HG02973 (cell line): ENCODE data around the gene ROCK2.
A peak's percentile ranks its signal among the peaks of the same experiment; 100 is the strongest.

Source experiments
- ATAC-seq: cut with Tn5 transposase; IDR thresholded peaks from one replicate; pipeline ENCODE4 v1.9.1; 2021; ENCODE audit warnings: moderate library complexity; ENCODE audit not compliant: unreplicated experiment

Gene ROCK2

DNA sequence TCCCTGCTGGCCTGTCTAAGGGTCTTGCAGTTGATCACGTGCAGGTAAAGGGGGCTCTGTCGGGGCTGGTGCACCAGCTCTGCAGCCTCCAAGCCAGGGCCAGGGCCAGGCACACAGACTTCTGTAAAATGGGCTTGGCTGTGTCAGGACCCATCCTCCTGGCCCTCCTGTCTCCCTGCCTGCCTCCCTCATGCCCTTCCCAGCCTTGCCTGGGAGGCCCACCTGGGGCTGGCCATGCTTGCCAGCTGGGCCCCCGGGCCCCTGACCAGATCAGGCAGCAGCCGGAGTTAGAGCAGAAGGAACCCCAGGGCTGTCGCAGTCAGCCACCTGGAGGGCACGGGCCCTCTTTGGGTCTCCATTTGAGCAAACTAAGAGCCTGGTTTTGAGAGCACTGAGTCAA, 187.1 kb downstream of the ROCK2 start:
- no peak for ATAC-seq

DNA sequence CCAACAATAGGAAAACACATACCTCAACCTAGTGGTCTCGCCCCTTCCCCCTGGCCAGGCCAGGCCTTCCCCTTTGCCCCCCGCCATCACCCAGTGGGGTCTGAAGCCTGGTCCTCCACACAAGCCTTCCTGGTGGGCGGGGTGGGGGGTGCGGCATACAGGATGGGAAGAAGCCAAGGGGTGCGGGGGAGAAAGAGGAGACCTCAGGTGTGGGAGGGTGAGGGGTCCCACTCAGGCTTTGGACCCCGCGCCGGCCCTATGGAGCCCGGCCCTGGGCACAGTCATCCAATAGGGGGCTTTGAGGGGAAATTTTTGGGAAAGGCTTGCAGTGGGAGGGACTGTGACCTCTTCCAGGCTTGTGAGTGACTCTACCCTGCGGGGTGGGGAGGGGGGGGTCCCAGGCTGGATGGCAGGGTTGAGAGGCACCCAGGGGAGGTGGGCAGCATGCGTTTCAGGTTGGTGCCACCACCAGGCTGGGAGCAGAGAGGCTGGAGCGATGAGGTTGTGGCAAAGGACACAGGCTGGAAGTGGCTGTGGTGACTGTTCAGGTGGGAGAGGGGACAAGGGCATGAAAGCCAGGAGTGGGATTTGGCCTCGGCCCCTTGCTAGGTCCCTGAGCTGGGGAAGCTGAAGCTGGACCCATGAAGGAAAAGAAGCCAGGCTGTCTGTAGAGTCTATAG, 187.9 kb downstream of the ROCK2 start:
- ATAC-seq = no peak

GRCh38 chr2:11155381-11156035, 188.9 kb downstream of the ROCK2 start, which contains the start of gene SLC66A3:
SLC66A3 (plus strand) TSS chr2:11155467; CDS start chr2:11155547, 80 bp downstream.
- ATAC-seq = peak; percentile 80

GRCh38 chr2:11154923-11155380, 189.5 kb downstream of the ROCK2 start:
- peak; percentile 55 for ATAC-seq

- ATAC-seq = peak; percentile 16
Observed at GRCh38 chr2:11154016-11154922, 190.2 kb downstream of the ROCK2 start.

DNA sequence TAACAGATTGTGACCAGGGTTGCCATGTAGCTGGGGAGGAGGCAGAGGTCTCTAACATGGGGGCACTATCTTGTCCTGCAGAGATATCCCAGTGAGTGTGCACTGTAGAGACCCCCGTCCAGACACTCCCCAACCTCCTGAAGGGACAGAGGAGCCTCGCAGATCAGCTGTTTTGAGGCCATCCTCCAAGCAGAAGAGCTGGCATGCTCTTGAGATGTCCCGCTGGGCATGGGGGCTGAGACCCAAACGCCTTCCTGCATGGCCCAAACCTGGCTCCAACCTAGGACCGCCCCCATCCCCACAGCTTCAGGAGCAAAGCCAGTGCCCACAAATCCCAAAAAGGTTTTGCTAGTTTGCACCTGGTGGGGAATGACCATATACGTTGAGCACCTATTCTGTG, 191.8 kb downstream of the ROCK2 start:
- ATAC-seq = no peak

DNA sequence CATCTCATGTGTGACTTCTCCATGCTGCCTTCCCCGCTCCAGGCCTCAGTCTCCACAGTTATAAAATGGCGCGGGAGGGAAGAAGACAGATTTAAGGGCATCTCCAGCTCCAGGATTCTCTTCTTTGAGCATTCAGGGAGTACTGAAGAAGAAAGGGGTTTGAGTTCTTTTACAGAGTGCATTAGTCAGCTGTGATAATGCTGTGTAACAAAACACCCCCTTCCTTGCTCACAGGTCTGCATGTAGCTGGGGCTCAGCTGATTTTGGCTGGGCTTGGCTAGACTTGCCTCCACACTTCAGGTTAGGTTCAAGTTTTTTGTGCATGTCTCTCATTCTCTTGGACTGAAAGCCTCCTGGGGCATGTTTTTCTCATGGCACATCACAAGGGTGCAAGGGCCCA, 197.2 kb downstream of the ROCK2 start:
- no peak for ATAC-seq

GRCh38 chr2:11146076-11146475, 198.4 kb downstream of the ROCK2 start:
- no peak for ATAC-seq

GRCh38 chr2:11145350-11145749, 199.1 kb downstream of the ROCK2 start:
- ATAC-seq = no peak

GRCh38 chr2:11144738-11145079, 199.7 kb downstream of the ROCK2 start:
- ATAC-seq = no peak

GRCh38 chr2:11144077-11144737, 200.2 kb downstream of the ROCK2 start:
- ATAC-seq = no peak

DNA sequence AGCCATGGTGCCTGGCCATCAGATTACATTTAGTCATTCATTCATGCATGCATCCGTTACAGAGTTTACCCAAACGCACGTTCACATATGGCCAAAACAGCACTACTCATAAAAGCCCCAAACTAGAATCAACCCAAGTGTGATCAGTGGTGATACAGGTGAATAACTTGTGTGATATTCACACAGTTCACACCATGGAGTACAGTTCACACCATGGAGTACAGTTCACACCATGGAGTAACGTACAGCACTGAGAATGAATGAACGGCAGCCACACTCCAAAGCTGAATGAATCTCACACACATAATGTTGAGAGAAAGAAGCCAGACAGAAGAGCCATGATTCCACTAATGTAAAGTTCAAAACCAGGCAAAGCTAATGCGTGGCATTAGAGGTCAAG, 201.4 kb downstream of the ROCK2 start:
- ATAC-seq = no peak

GRCh38 chr2:11142330-11142729, 202.1 kb downstream of the ROCK2 start:
- ATAC-seq = no peak

DNA sequence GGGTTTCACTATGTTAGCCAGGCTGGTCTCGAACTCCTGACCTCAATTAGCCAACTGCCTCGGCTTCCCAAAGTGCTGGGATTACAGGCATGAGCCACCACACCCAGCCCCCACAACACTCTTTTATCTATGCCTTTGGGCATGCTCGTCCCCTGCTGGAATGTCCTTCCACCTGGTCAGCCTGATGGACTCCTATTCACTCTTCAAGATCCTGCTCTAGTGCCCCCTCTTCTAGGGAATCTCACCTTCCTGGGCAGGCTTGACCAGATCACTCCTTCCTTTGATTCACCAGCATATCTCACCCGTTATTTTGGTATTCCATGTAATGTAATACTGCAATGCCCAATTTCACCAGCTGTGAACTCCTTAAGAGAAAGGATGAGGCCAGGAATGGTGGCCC, 203.1 kb downstream of the ROCK2 start:
- ATAC-seq = no peak

DNA sequence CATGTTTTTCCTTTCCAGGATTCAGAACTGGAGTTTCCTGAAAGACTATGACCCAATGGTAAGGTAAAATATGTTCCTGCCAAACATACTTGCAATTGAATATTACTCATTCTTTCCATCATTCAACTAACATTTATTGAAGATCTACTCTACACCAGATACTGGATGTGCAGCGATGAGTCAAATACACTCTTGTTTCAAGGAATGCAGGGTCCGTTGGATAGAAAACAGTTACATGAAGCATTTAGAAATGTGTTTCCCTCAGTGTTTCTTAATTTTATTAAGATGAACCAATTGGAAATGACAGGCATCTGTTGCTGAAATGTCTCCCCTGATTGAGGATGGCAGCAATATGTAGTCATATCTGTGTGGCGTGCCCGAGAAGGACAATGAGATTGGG, 203.9 kb downstream of the ROCK2 start:
- no peak for ATAC-seq

DNA sequence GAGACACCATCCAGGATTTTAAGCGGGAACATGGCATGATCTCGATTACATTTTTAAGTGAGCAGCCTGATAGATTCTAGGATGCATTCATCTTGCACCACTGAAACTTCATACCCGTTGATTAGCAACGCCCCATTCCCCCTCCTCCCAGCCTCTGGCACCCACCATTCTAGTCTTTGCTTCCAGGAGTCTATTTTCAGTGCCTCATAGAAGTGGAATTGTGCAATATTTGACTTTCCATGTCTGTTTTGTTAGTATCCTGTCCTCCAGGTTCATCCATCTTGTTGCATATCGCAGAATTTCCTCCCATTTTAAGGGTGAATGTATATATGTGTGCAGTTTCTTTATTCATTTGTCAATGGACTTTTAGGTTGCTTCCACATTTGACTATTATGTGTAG, 210.1 kb downstream of the ROCK2 start:
- ATAC-seq = no peak

DNA sequence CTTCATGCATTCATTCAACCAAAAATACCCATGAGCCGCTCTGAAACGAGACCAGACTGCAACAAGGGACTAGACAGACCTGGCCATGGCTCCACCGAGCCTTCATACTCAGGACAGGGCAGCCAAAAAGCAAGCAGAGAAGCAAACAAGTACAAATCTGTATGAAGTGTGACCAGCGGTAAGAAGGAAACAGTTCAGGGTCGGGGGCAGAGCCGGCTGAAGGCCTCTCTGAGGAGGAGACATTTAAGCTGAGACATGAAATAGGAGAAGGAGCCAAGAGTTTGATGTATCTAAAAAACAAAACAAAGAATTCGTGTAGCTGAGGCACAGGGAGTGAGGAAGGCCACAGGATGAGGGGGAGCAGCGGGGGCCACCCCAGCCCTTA, 210.5 kb downstream of the ROCK2 start:
- ATAC-seq = no peak

DNA sequence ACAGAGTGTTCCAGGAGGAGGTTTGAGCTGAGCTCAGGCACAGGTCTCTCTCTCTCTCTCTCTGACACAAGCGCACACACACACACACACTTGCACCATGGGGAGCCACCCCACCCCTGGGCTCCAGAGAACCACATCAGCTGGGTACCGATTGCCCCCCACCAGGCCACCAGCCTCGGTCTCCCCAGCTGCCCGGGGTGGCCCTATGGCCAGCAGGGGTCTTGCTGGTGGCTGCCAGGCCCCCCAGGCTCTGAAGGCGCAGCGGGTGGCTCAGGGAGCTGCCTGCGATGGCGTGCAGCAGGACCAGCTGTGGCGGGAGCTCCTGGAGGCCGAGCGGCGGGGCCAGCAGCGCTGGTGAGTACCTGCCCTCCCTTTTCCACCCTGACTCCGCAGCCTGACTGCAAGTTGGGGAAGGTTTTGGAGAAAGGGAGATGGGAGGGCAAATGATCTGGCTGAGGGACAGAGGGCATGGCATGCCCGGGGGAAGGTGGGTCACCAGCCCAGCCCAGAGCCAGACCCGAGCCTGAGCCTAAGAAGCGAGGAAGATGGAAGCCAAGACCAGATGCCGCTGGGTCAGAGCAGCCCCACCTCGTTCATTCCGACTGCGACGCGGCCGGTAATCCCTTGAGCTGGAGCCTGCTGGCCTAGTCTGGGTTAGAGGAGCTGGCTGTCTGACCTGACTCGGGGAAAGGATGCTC, 211.0 kb downstream of the ROCK2 start:
- no peak for ATAC-seq

- ATAC-seq = no peak
Observed at GRCh38 chr2:11132036-11132671, 212.3 kb downstream of the ROCK2 start.
